Sigmoid colon (tissue), 7 donors: ENCODE data around the gene ACER1. TPM values are rescaled to one million over a fixed set of nuclear protein-coding genes. Genes with fewer than 3 reads are reported as not detected.

Experiments used
- DNase-seq: peaks from one replicate; pipeline ENCODE4 v3.0.0-alpha.2; 2019
- H3K27ac ChIP-seq, 4 donors: fragments of 200-600 bp; sonication (generic); one replicate each; pipeline ENCODE4 v1.5.1; 2016 to 2019; ENCODE audit warnings: mild to moderate bottlenecking in 1 of 4
- H3K27me3 ChIP-seq, 3 donors: fragments of 200-600 bp; sonication (generic); one replicate each; pipeline ENCODE4 v1.5.1; 2019; ENCODE audit warnings: mild to moderate bottlenecking in 1 of 3
- H3K36me3 ChIP-seq, 4 donors: fragments of 200-600 bp; sonication (generic); one replicate each; pipeline ENCODE4 v1.5.1; 2016 to 2019
- H3K4me1 ChIP-seq, 4 donors: fragments of 200-600 bp; sonication (generic); one replicate each; pipeline ENCODE4 v1.5.1; 2017 to 2019
- H3K4me3 ChIP-seq, 4 donors: fragments of 200-600 bp; sonication (generic); one replicate each; pipeline ENCODE4 v1.5.1; 2017 to 2019; ENCODE audit warnings: mild to moderate bottlenecking in 2 of 4, moderate library complexity in 1 of 4
- H3K9me3 ChIP-seq, 4 donors: fragments of 200-600 bp in 3 of 4; sonication (generic) in 3 of 4; one replicate each; pipeline versions ENCODE4 v1.5.1 to v1.6.1; 2013 to 2019
- EP300 ChIP-seq, 4 donors: sonication (generic); formaldehyde crosslinking; IDR thresholded peaks; one replicate each; pipeline ENCODE4 v1.6.1; 2017; ENCODE audit warnings: antibody characterized with exemption in 4 of 4
- POLR2A ChIP-seq, 2 donors: fragments of 450-650 bp; IDR thresholded peaks; one replicate each; pipeline ENCODE4 v1.6.1; 2016; ENCODE audit warnings: antibody characterized with exemption in 2 of 2, mild to moderate bottlenecking in 2 of 2, moderate library complexity in 2 of 2
- POLR2AphosphoS5 ChIP-seq, 4 donors: sonication (generic); formaldehyde crosslinking; IDR thresholded peaks; one replicate each; pipeline ENCODE4 v1.6.1; 2017; ENCODE audit warnings: antibody characterized with exemption in 4 of 4
- WGBS, 2 donors: extraction: QIAGEN DNeasy Blood & Tissue Kit; methylation state at CpG; one replicate each; pipeline ENCODE4 v1.1.7; 2013; 5-methylcytosine and 5-hydroxymethylcytosine counted together
- intact Hi-C: fragments of 100-400 bp; cut with DNase I; formaldehyde crosslinking; loops from one replicate; pipeline ENCODE4 v1.15.1; 2023
- polyA plus RNA-seq, 3 donors: library from polyadenylated mRNA; stranded (reverse); fragments of 200-250 nt; gene quantifications; one replicate each; pipeline ENCODE4 v1.2.3, GENCODE V29; 2013
- total RNA-seq, 4 donors: library from RNA; depleted of rRNA; stranded (reverse); fragments of >200 nt; gene quantifications; one replicate each; pipeline ENCODE4 v1.1.0, GENCODE V29; 2016
- TF ChIP-seq, protein P1 (sequence below), 4 experiments: fragments of 450-650 bp in 3 of 4; fragments of 200-600 bp in 1 of 4; IDR thresholded peaks; one replicate each; pipeline ENCODE4 v1.5.1; 2016 to 2019; ENCODE audit warnings: antibody characterized with exemption in 4 of 4, mild to moderate bottlenecking in 3 of 4, moderate library complexity in 2 of 4
- donor health status: healthy with polysubstance abuse.
- donor health status: Bipolar disorder and iron deficiency.
- donor health status: healthy.

Gene ACER1
- total and polyA plus RNA-seq, 7 donors: 0.19 TPM; not detected in 6

DNA sequence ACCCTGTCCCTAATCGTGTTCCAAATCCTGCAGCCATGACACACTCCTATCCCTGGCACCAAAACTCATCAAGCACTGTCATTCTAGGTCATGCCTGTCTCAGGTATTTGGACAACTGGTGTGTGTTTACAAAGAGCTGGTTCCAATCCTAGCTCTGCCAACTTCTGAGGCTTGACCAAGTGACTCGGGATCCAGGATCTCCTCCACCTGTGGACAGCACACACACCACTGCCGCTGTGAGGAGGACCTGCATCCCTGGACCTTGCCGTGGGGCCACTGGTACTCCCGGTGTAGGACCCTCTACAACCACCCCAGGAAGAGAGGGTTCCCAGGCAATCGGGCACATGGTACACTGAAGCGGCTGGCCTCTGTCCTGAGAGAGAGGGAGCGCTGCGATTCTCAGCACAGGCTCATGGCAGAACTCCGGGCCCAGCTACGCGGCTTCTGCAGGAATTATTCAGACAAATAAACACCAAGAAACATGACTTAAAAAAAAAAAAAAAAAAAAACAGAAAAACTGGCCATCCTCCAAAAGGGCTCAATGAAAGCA is 74.0 kb downstream of the ACER1 start:
- no peak for DNase-seq
- TF ChIP-seq, protein P1, sequence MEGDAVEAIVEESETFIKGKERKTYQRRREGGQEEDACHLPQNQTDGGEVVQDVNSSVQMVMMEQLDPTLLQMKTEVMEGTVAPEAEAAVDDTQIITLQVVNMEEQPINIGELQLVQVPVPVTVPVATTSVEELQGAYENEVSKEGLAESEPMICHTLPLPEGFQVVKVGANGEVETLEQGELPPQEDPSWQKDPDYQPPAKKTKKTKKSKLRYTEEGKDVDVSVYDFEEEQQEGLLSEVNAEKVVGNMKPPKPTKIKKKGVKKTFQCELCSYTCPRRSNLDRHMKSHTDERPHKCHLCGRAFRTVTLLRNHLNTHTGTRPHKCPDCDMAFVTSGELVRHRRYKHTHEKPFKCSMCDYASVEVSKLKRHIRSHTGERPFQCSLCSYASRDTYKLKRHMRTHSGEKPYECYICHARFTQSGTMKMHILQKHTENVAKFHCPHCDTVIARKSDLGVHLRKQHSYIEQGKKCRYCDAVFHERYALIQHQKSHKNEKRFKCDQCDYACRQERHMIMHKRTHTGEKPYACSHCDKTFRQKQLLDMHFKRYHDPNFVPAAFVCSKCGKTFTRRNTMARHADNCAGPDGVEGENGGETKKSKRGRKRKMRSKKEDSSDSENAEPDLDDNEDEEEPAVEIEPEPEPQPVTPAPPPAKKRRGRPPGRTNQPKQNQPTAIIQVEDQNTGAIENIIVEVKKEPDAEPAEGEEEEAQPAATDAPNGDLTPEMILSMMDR (IDR thresholded peaks at IDR 0.05): no peak
- no peak for TF ChIP-seq POLR2A (IDR thresholded peaks at IDR 0.05)
- TF ChIP-seq POLR2AphosphoS5 (IDR thresholded peaks at IDR 0.05): no peak
- peaks cover 0 to 48% (median 12%) of the 10 kb centered on the region in 4 donors for H3K36me3 ChIP-seq
- H3K9me3 ChIP-seq: no peaks in the 10 kb centered on the region
- intact Hi-C loops: no loop called here
- no peak overlapping the region for H3K4me3 ChIP-seq
- peaks cover 0 to 46% (median 33%) of the 10 kb centered on the region in 4 donors for H3K4me1 ChIP-seq
- no peaks in the 10 kb centered on the region for H3K27me3 ChIP-seq
- WGBS, 2 donors: 82% methylated on average over 12 of the region's 12 CpGs
- peak overlapping the region in 3 of 4 donors; percentile 34 to 46 (median 44) for H3K27ac ChIP-seq

DNA sequence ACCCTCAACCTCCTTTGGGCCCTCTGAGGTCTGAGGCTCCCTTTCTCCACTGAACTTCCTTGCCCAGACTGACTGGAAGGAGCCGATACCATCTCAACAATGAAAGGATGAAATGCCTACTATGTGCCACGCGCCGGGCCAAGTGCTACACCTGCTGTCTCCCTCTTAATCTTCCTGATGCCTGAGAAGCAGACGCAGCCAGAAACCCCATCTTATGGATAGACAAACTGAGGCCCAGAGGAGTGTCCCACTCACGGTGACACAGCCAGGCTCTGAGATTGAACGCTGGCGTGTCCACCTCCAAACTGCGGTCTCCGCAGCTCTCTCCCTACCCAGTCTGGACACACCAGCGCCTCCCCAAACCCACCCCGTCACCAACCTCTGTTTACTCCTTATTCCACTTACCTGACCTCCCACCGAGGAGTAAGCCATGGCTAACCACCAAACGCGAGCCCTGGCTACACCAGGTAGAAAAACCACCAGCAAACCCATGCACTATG is 74.5 kb downstream of the ACER1 start:
- no peak for DNase-seq
- Histone ChIP-seq H3K27ac (peak overlapping the region in 3 of 4 donors; percentile 34 to 46 (median 44)), H3K36me3 (peaks cover 0 to 45% (median 12%) of the 10 kb centered on the region in 4 donors), H3K4me1 (peaks cover 0 to 41% (median 27%) of the 10 kb centered on the region in 4 donors), H3K4me3 (no peak overlapping the region), H3K9me3 (no peaks in the 10 kb centered on the region), H3K27me3 (no peaks in the 10 kb centered on the region)
- WGBS, 2 donors: 95 to 96% methylated on average over 15 of the region's 15 CpGs
- intact Hi-C loops: no loop called here
- TF ChIP-seq POLR2AphosphoS5 (IDR thresholded peaks at IDR 0.05): no peak
- no peak for TF ChIP-seq POLR2A (IDR thresholded peaks at IDR 0.05)
- no peak for TF ChIP-seq EP300 (IDR thresholded peaks at IDR 0.05)
- TF ChIP-seq, protein P1 (IDR thresholded peaks at IDR 0.05): no peak

Other genes starting within 250 kb of the ACER1 start
- gene RFX2, start 223.1 kb downstream of the ACER1 start, total RNA-seq: 10 to 100 TPM; 14.3 to 21.2 (median 17.4) TPM
- gene RFX2, start 223.1 kb downstream of the ACER1 start, polyA plus RNA-seq: 1 to 10 TPM; 1.2 to 4.2 (median 3.6) TPM
- gene ACSBG2, start 197.9 kb downstream of the ACER1 start, total RNA-seq: not detected
- gene ACSBG2, start 197.9 kb downstream of the ACER1 start, polyA plus RNA-seq: under 1 TPM in 1 of 3 donors, not detected in 2; 0.06 TPM
- 10 to 100 TPM; 12.5 to 20.8 (median 17.6) TPM for gene MLLT1, start 53.6 kb downstream of the ACER1 start, total RNA-seq
- 10 to 100 TPM in 2 of 3 donors, 1 to 10 TPM in 1; 9.9 to 25.5 (median 15.0) TPM for gene MLLT1, start 53.6 kb downstream of the ACER1 start, polyA plus RNA-seq
- gene CLPP, start 27.9 kb upstream of the ACER1 start, total RNA-seq: 10 to 100 TPM; 50.7 to 93.6 (median 70.8) TPM
- 10 to 100 TPM; 72.1 to 98.3 (median 74.7) TPM for gene CLPP, start 27.9 kb upstream of the ACER1 start, polyA plus RNA-seq
- 100 to 1,000 TPM in 1 of 4 donors, 10 to 100 TPM in 3; 65.8 to 146 (median 78.5) TPM for gene ALKBH7, start 39.2 kb upstream of the ACER1 start, total RNA-seq
- 100 to 1,000 TPM in 2 of 3 donors, 10 to 100 TPM in 1; 79.5 to 183 (median 175) TPM for gene ALKBH7, start 39.2 kb upstream of the ACER1 start, polyA plus RNA-seq
- 1 to 10 TPM in 1 of 4 donors, under 1 TPM in 3; 0.41 to 5.8 (median 0.69) TPM for gene PSPN, start 42.3 kb upstream of the ACER1 start, total RNA-seq
- 1 to 10 TPM in 2 of 3 donors, under 1 TPM in 1; 0.60 to 1.7 (median 1.4) TPM for gene PSPN, start 42.3 kb upstream of the ACER1 start, polyA plus RNA-seq
- gene GTF2F1, start 59.6 kb upstream of the ACER1 start, total RNA-seq: 10 to 100 TPM; 34.9 to 48.2 (median 37.9) TPM
- gene GTF2F1, start 59.6 kb upstream of the ACER1 start, polyA plus RNA-seq: 10 to 100 TPM; 54.3 to 78.3 (median 54.7) TPM
- 10 to 100 TPM; 63.9 to 96.9 (median 90.8) TPM for gene KHSRP, start 91.2 kb upstream of the ACER1 start, total RNA-seq
- 100 to 1,000 TPM in 2 of 3 donors, 10 to 100 TPM in 1; 91.9 to 232 (median 127) TPM for gene KHSRP, start 91.2 kb upstream of the ACER1 start, polyA plus RNA-seq
- gene SLC25A41, start 100.2 kb upstream of the ACER1 start, total RNA-seq: 1 to 10 TPM in 2 of 4 donors, not detected in 2; 1.1 to 1.4 TPM
- gene SLC25A41, start 100.2 kb upstream of the ACER1 start, polyA plus RNA-seq: 1 to 10 TPM in 2 of 3 donors, under 1 TPM in 1; 0.60 to 1.2 (median 1.1) TPM
- 100 to 1,000 TPM in 2 of 4 donors, 10 to 100 TPM in 2; 83.6 to 188 (median 109) TPM for gene SLC25A23, start 126.2 kb upstream of the ACER1 start, total RNA-seq
- 100 to 1,000 TPM in 1 of 3 donors, 10 to 100 TPM in 2; 61.5 to 115 (median 85.9) TPM for gene SLC25A23, start 126.2 kb upstream of the ACER1 start, polyA plus RNA-seq
- 1 to 10 TPM in 2 of 4 donors, under 1 TPM in 1, not detected in 1; 0.36 to 1.5 (median 1.3) TPM for gene CRB3, start 130.7 kb upstream of the ACER1 start, total RNA-seq
- 100 to 1,000 TPM in 2 of 3 donors, 10 to 100 TPM in 1; 70.3 to 202 (median 145) TPM for gene CRB3, start 130.7 kb upstream of the ACER1 start, polyA plus RNA-seq
- gene DENND1C, start 148.2 kb upstream of the ACER1 start, total RNA-seq: 1 to 10 TPM in 2 of 4 donors, under 1 TPM in 1, not detected in 1; 0.99 to 2.0 (median 1.1) TPM
- gene DENND1C, start 148.2 kb upstream of the ACER1 start, polyA plus RNA-seq: 10 to 100 TPM in 1 of 3 donors, 1 to 10 TPM in 2; 1.8 to 18.1 (median 6.0) TPM
- gene TUBB4A, start 168.7 kb upstream of the ACER1 start, total RNA-seq: 1 to 10 TPM; 2.0 to 6.1 (median 3.0) TPM
- gene TUBB4A, start 168.7 kb upstream of the ACER1 start, polyA plus RNA-seq: 1 to 10 TPM in 1 of 3 donors, under 1 TPM in 1, not detected in 1; under 0.01 to 2.4 TPM
- 1 to 10 TPM in 1 of 4 donors, under 1 TPM in 2, not detected in 1; 0.16 to 1.8 (median 0.36) TPM for gene TNFSF9, start 197.4 kb upstream of the ACER1 start, total RNA-seq
- gene TNFSF9, start 197.4 kb upstream of the ACER1 start, polyA plus RNA-seq: 1 to 10 TPM in 1 of 3 donors, under 1 TPM in 2; 0.46 to 4.2 (median 0.60) TPM